Keratinocyte (primary cell): ENCODE results near the gene SOX30. TPM values are rescaled to one million over a fixed set of nuclear protein-coding genes. Genes with fewer than 3 reads are reported as not detected.

ENCODE experiments used
- DNase-seq: peaks from one replicate; pipeline ENCODE4 v3.0.0-alpha.2; 2011; ENCODE audit warnings: low read depth, missing footprints, low spot score
- FAIRE-seq: peaks from 2 replicates; lab custom pipeline; 2011; peaks lifted over from hg19 to GRCh38; lab: Jason Lieb, UNC
- H2AFZ ChIP-seq: 2 replicates; pipeline ENCODE4 v1.6.0; 2012; ENCODE audit warnings: low read length, control low read depth, inconsistent platforms; ENCODE audit not compliant: control insufficient read depth
- H3K27ac ChIP-seq: 2 replicates; pipeline ENCODE4 v1.5.1; 2011; ENCODE audit warnings: low read length; ENCODE audit not compliant: control insufficient read depth, insufficient read depth
- H3K27me3 ChIP-seq: 3 replicates; pipeline ENCODE4 v1.6.0; 2011; ENCODE audit warnings: low read length; ENCODE audit not compliant: control insufficient read depth, insufficient read depth; ENCODE audit errors: extremely low read depth
- H3K36me3 ChIP-seq, 2 experiments: 2 replicates in 1 of 2; 3 replicates in 1 of 2; pipeline ENCODE4 v1.5.1; 2011; ENCODE audit warnings: low read length in 2 of 2, mild to moderate bottlenecking in 1 of 2; ENCODE audit not compliant: control insufficient read depth in 2 of 2, insufficient read depth in 2 of 2; ENCODE audit errors: extremely low read depth in 1 of 2
- H3K4me1 ChIP-seq: 3 replicates; pipeline ENCODE4 v1.5.1; 2011; ENCODE audit warnings: low read length; ENCODE audit not compliant: control insufficient read depth, insufficient read depth; ENCODE audit errors: extremely low read depth
- H3K4me2 ChIP-seq: 3 replicates; pipeline ENCODE4 v1.6.0; 2011; ENCODE audit warnings: low read depth, low read length; ENCODE audit not compliant: control insufficient read depth, insufficient read depth; ENCODE audit errors: extremely low read depth
- H3K4me3 ChIP-seq, 3 experiments: fragments of 200-600 bp in 1 of 3; sonication (generic) in 1 of 3; 2 replicates in 2 of 3; 3 replicates in 1 of 3; pipeline ENCODE4 v1.5.1; 2011 to 2016; ENCODE audit warnings: low read length in 3 of 3, mild to moderate bottlenecking in 3 of 3, control low read depth in 2 of 3, inconsistent platforms in 1 of 3, low read depth in 1 of 3, mixed read lengths in 1 of 3, mixed run types in 1 of 3, moderate library complexity in 1 of 3; ENCODE audit not compliant: control insufficient read depth in 2 of 3, insufficient read depth in 2 of 3; ENCODE audit errors: extremely low read depth in 1 of 3
- H3K79me2 ChIP-seq: 2 replicates; pipeline ENCODE4 v1.6.0; 2012; ENCODE audit warnings: low read length; ENCODE audit not compliant: control insufficient read depth, insufficient read depth
- H3K9ac ChIP-seq: 3 replicates; pipeline ENCODE4 v1.6.0; 2011; ENCODE audit warnings: low read length; ENCODE audit not compliant: control insufficient read depth, insufficient read depth; ENCODE audit errors: extremely low read depth
- H3K9me1 ChIP-seq: 3 replicates; pipeline ENCODE4 v1.6.0; 2011; ENCODE audit warnings: low read length; ENCODE audit not compliant: control insufficient read depth, insufficient read depth; ENCODE audit errors: extremely low read depth
- H3K9me3 ChIP-seq: 2 replicates; pipeline ENCODE4 v1.5.1; 2012; ENCODE audit warnings: low read depth, low read length; ENCODE audit not compliant: control insufficient read depth
- H4K20me1 ChIP-seq: 3 replicates; pipeline ENCODE4 v1.6.0; 2011; ENCODE audit warnings: low read length; ENCODE audit not compliant: control insufficient read depth, insufficient read depth; ENCODE audit errors: extremely low read depth
- EZH2 ChIP-seq: IDR thresholded peaks from one replicate; pipeline ENCODE4 v1.6.1; 2012; ENCODE audit warnings: inconsistent platforms, mild to moderate bottlenecking, low read length, moderate library complexity
- dilution Hi-C: fragments of 300-500 bp; cut with MboI; formaldehyde crosslinking; loops from one replicate; pipeline ENCODE4 v1.7.0; 2020; ENCODE audit warnings: low sequenced_read_pairs; ENCODE audit not compliant: extremely low pct_ligation_motif_present
- polyA plus RNA-seq, 5 experiments: library from polyadenylated mRNA; depleted of rRNA in 3 of 5; stranded (reverse) in 3 of 5; stranded (forward) in 1 of 5; unstranded in 1 of 5; fragments of >200 nt; gene quantifications; 1 replicate in 1 of 5; 2 replicates in 3 of 5; 3 replicates in 1 of 5; pipeline versions ENCODE4 v1.2.1 to v1.2.3, GENCODE V29; 2011 to 2012; ENCODE audit warnings: missing spikeins in 2 of 5, low read depth in 1 of 5, low replicate concordance in 1 of 5
- TF ChIP-seq, protein P1 (sequence below), 3 experiments: IDR thresholded peaks in 1 of 3; conservative IDR thresholded peaks in 1 of 3; optimal IDR thresholded peaks in 1 of 3; 2 replicates in 2 of 3; 3 replicates in 1 of 3; pipeline versions ENCODE3 to v1.5.1; 2011; ENCODE audit warnings: low read length in 3 of 3, mild to moderate bottlenecking in 3 of 3, moderate library complexity in 2 of 3, control low read depth in 1 of 3, inconsistent platforms in 1 of 3; ENCODE audit not compliant: insufficient read depth in 2 of 3; ENCODE audit errors: extremely low read depth in 1 of 3

SOX30 gene
- polyA plus RNA-seq, 1 donor (not counting 4 experiments of a cell fraction or from before 2014, with no cell fraction given): 0.05 TPM

DNA sequence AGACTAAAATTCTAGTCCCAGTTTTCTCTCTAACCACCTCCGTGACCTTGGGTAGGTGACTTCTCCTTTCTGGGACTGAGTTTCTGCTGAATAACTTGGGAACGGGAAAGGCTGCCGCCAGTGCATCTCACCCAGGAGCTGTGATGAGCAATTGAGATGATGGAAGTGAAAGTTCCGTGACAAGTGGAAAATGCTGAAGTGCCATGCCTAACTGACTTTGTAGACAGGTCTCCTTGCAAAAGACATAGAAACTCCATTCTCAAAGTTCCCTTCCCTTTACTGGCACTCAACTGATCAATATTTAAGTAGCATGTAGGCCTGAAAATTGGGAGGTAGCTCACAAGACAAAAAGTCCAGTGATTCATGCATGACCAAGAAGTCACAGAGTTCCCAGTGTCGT lies 70.3 kb downstream of the SOX30 start:
- Histone ChIP-seq H4K20me1 (no peaks in the 10 kb centered on the region), H2AFZ (no peak overlapping the region), H3K4me3 (no peak overlapping the region), H3K4me1 (no peaks in the 10 kb centered on the region), H3K9ac (no peak overlapping the region), H3K79me2 (no peaks in the 10 kb centered on the region), H3K9me3 (no peaks in the 10 kb centered on the region), H3K4me2 (no peak overlapping the region), H3K9me1 (no peaks in the 10 kb centered on the region), H3K36me3 (no peaks in the 10 kb centered on the region), H3K27me3 (no peaks in the 10 kb centered on the region), H3K27ac (no peak overlapping the region)
- dilution Hi-C loops: no loop called here
- no peak for TF ChIP-seq EZH2
- TF ChIP-seq, protein P1, sequence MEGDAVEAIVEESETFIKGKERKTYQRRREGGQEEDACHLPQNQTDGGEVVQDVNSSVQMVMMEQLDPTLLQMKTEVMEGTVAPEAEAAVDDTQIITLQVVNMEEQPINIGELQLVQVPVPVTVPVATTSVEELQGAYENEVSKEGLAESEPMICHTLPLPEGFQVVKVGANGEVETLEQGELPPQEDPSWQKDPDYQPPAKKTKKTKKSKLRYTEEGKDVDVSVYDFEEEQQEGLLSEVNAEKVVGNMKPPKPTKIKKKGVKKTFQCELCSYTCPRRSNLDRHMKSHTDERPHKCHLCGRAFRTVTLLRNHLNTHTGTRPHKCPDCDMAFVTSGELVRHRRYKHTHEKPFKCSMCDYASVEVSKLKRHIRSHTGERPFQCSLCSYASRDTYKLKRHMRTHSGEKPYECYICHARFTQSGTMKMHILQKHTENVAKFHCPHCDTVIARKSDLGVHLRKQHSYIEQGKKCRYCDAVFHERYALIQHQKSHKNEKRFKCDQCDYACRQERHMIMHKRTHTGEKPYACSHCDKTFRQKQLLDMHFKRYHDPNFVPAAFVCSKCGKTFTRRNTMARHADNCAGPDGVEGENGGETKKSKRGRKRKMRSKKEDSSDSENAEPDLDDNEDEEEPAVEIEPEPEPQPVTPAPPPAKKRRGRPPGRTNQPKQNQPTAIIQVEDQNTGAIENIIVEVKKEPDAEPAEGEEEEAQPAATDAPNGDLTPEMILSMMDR (optimal IDR thresholded peaks at IDR 0.05 in 1 of 3, IDR thresholded peaks at IDR 0.05 in 1 of 3, conservative IDR thresholded peaks at IDR 0.05 in 1 of 3; ENCODE audit: extremely low read depth in 1 of 3, insufficient read depth in 2 of 3, low read length in 3 of 3): no peak
- DNase-seq: no peak
- FAIRE-seq: no peak

DNA sequence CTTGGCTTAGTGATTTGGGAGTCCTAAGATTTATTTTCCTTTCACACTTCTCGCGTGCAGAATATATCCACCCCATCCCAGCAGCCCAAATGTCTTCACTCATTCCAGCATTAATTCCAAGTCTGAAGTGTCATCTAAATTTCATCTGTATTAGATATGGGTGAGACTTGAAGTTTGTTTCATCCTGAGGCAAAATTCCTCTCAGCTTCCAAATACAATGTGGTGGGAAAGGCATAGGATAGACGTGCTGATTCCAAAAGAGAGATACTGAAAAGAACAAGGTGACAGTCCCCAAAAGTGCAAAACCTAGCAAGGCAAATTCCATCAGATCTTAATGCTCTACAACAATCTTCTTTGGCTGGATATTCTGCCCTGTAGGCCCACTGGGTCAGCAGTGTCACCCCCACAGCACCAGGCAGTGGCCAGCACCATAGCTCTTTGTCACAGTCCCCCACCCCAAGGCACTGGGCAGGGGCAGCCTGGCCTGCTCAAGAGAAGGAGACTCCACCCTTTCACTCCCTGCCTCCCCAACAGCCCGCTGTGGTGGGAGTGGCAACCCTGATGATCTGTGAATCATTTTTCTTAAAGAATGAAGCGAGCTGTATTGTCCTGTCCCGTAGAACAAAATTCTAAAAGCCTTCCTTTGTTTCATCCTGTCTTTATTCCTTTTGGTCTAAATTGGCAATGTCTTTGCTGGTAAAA lies 74.0 kb downstream of the SOX30 start:
- H3K27me3 ChIP-seq: peaks cover 15% of the 10 kb centered on the region
- H3K9ac ChIP-seq: no peak overlapping the region
- FAIRE-seq (no peak), DNase-seq (no peak)
- no peak overlapping the region for H3K4me2 ChIP-seq
- no peak for TF ChIP-seq EZH2
- TF ChIP-seq, protein P1 (optimal IDR thresholded peaks at IDR 0.05 in 1 of 3, IDR thresholded peaks at IDR 0.05 in 1 of 3, conservative IDR thresholded peaks at IDR 0.05 in 1 of 3; ENCODE audit: extremely low read depth in 1 of 3, insufficient read depth in 2 of 3, low read length in 3 of 3): no peak
- no peaks in the 10 kb centered on the region for H3K9me3 ChIP-seq
- H3K79me2 ChIP-seq: peaks cover 18% of the 10 kb centered on the region
- dilution Hi-C loops: no loop called here
- H3K36me3 ChIP-seq: no peaks in the 10 kb centered on the region
- H2AFZ ChIP-seq: no peak overlapping the region
- H3K4me1 ChIP-seq: peaks cover 11% of the 10 kb centered on the region
- no peak overlapping the region for H3K4me3 ChIP-seq
- H3K9me1 ChIP-seq: no peaks in the 10 kb centered on the region
- H4K20me1 ChIP-seq: no peaks in the 10 kb centered on the region
- no peak overlapping the region for H3K27ac ChIP-seq
